GM12878 (cell line): Measurements from ENCODE around the gene SLC47A2. TPM values are rescaled to one million over a fixed set of nuclear protein-coding genes. Genes with fewer than 3 reads are reported as not detected.

Experiments
- BACH1 ChIP-seq: fragments of 450-650 bp; IDR thresholded peaks from 2 replicates; pipeline ENCODE4 v1.6.1; 2017; ENCODE audit warnings: mild to moderate bottlenecking, borderline replicate concordance
- CBX5 ChIP-seq: sonication (generic); IDR thresholded peaks from 2 replicates; pipeline ENCODE4 v1.6.1; 2016; ENCODE audit warnings: low read depth, moderate library complexity, mild to moderate bottlenecking, inconsistent platforms
- CHD2 ChIP-seq: IDR thresholded peaks from 2 replicates; pipeline ENCODE4 v1.6.1; 2011; ENCODE audit warnings: low read depth, low read length, improper control_type of control experiment, borderline replicate concordance
- ESRRA ChIP-seq: IDR thresholded peaks from 2 replicates; pipeline ENCODE4 v1.6.1; 2012; ENCODE audit warnings: mild to moderate bottlenecking, low read length, improper control_type of control experiment
- FOS ChIP-seq: IDR thresholded peaks from 3 replicates; pipeline ENCODE4 v1.6.1; 2011; ENCODE audit warnings: borderline replicate concordance; ENCODE audit not compliant: insufficient read length; ENCODE audit errors: extremely low read depth
- GATAD2B ChIP-seq: fragments of 450-650 bp; conservative IDR thresholded peaks from 2 replicates; pipeline ENCODE4 v1.6.1; 2017; ENCODE audit warnings: low read depth, mild to moderate bottlenecking, moderate library complexity
- IRF4 ChIP-seq: IDR thresholded peaks from 2 replicates; pipeline ENCODE4 v1.6.1; 2011; ENCODE audit warnings: low read depth, low read length
- JUNB ChIP-seq: IDR thresholded peaks from 2 replicates; pipeline ENCODE4 v1.6.1; 2016; ENCODE audit warnings: antibody characterized with exemption, mild to moderate bottlenecking
- KAT2A ChIP-seq: conservative IDR thresholded peaks from 2 replicates; pipeline ENCODE4 v1.6.1; 2011; ENCODE audit warnings: low read depth, low read length; ENCODE audit not compliant: control insufficient read depth
- LARP7 ChIP-seq: fragments of 450-650 bp; IDR thresholded peaks from 2 replicates; pipeline ENCODE4 v1.6.1; 2017; ENCODE audit warnings: mild to moderate bottlenecking
- MAX ChIP-seq: IDR thresholded peaks from 2 replicates; pipeline ENCODE4 v1.6.1; 2012; ENCODE audit warnings: low read depth, low read length, improper control_type of control experiment
- MYB ChIP-seq: fragments of 150-350 bp; IDR thresholded peaks from 2 replicates; pipeline ENCODE4 v1.6.1; 2014; ENCODE audit warnings: mild to moderate bottlenecking, low read depth, low read length, borderline replicate concordance
- NFYA ChIP-seq: IDR thresholded peaks from 2 replicates; pipeline ENCODE4 v1.6.1; 2011; ENCODE audit warnings: low read depth, mild to moderate bottlenecking, low read length, improper control_type of control experiment, borderline replicate concordance
- RAD21 ChIP-seq: IDR thresholded peaks from 2 replicates; pipeline ENCODE4 v1.6.1; 2011; ENCODE audit warnings: mild to moderate bottlenecking, low read depth, low read length, moderate library complexity; ENCODE audit not compliant: insufficient read depth
- RBBP5 ChIP-seq: fragments of 200-600 bp; sonication (generic); conservative IDR thresholded peaks from 2 replicates; pipeline ENCODE4 v1.6.1; 2016
- REST ChIP-seq: IDR thresholded peaks from 2 replicates; pipeline ENCODE4 v1.6.1; 2012; ENCODE audit warnings: mild to moderate bottlenecking, low read depth, low read length
- SMC3 ChIP-seq: IDR thresholded peaks from 2 replicates; pipeline ENCODE4 v1.6.1; 2011; ENCODE audit warnings: low read length, improper control_type of control experiment, borderline replicate concordance
- SREBF2 ChIP-seq: IDR thresholded peaks from 2 replicates; pipeline ENCODE4 v1.6.1; 2012; ENCODE audit warnings: mild to moderate bottlenecking, low read length
- TBL1XR1 ChIP-seq: IDR thresholded peaks from 2 replicates; pipeline ENCODE4 v1.6.1; 2012; ENCODE audit warnings: low read depth, low read length, improper control_type of control experiment
- WRNIP1 ChIP-seq: IDR thresholded peaks from 2 replicates; pipeline ENCODE4 v1.6.1; 2011; ENCODE audit warnings: low read depth, low read length, improper control_type of control experiment, borderline replicate concordance
- YY1 ChIP-seq: IDR thresholded peaks from 2 replicates; pipeline ENCODE4 v1.6.1; 2011; ENCODE audit warnings: low read depth, mild to moderate bottlenecking, low read length
- ZNF207 ChIP-seq: fragments of 450-650 bp; IDR thresholded peaks from 2 replicates; pipeline ENCODE4 v1.6.1; 2014; ENCODE audit warnings: antibody characterized with exemption, mild to moderate bottlenecking, borderline replicate concordance
- polyA plus RNA-seq, 11 experiments: library from polyadenylated mRNA; depleted of rRNA in 4 of 11; unstranded in 6 of 11; stranded (reverse) in 5 of 11; fragments of >200 nt; fragmentation: Nextera tagmentation in 4 of 11; fragmentation: Illumina TruSeq in 1 of 11; extraction: Ambion mirVana in 4 of 11; extraction: Trizol in 1 of 11; gene quantifications; 1 replicate in 1 of 11; 2 replicates in 10 of 11; pipeline versions ENCODE4 v1.2.1 to v1.2.3, GENCODE V29; 2011 to 2016; ENCODE audit warnings: inconsistent platforms in 2 of 11, missing spikeins in 2 of 11, low read depth in 1 of 11
- total RNA-seq, 4 experiments: library from RNA; depleted of rRNA in 3 of 4; stranded (reverse); fragments of >200 nt in 3 of 4; fragmentation: Illumina TruSeq in 1 of 4; extraction: Trizol in 1 of 4; gene quantifications; 2 replicates each; pipeline versions ENCODE4 v1.2.1 to v1.2.3, GENCODE V29; 2013 to 2021
- TF ChIP-seq, protein P1 (sequence below): IDR thresholded peaks from 2 replicates; pipeline ENCODE4 v1.6.1; 2011; ENCODE audit warnings: low read depth, mild to moderate bottlenecking, low read length, moderate library complexity, borderline replicate concordance; ENCODE audit errors: extremely low read depth
- TF ChIP-seq, protein P2 (sequence below): fragments of 450-650 bp; IDR thresholded peaks from 2 replicates; pipeline ENCODE4 v1.6.1; 2016; ENCODE audit warnings: mild to moderate bottlenecking, moderate library complexity, borderline replicate concordance

Gene SLC47A2
- total and polyA plus RNA-seq, 10 of the 15 experiments (the other 5 are each of a cell fraction or from before 2014, with no cell fraction given): not detected

GRCh38 chr17:19744922-19745757 lies 28.8 kb upstream of the SLC47A2 start (continued):
- TF ChIP-seq CHD2 (no peak), NFYA (no peak), BACH1 (no peak), REST (no peak), LARP7 (peak; percentile 30; the same call in 1 of the 2 replicates), CBX5 (no peak), RAD21 (peak; percentile 50), SREBF2 (no peak), TBL1XR1 (no peak), WRNIP1 (no peak), IRF4 (no peak), JUNB (no peak), RBBP5 (no peak), MAX (no peak), YY1 (peak; percentile 77), SMC3 (0 out of 2 replicates have a peak, but pooled peaks have one; percentile 18), MYB (no peak), KAT2A (no peak), GATAD2B (no peak), ZNF207 (no peak), ESRRA (no peak), FOS (no peak)
- TF ChIP-seq, protein P1, sequence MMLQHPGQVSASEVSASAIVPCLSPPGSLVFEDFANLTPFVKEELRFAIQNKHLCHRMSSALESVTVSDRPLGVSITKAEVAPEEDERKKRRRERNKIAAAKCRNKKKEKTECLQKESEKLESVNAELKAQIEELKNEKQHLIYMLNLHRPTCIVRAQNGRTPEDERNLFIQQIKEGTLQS: no peak
- TF ChIP-seq, protein P2, sequence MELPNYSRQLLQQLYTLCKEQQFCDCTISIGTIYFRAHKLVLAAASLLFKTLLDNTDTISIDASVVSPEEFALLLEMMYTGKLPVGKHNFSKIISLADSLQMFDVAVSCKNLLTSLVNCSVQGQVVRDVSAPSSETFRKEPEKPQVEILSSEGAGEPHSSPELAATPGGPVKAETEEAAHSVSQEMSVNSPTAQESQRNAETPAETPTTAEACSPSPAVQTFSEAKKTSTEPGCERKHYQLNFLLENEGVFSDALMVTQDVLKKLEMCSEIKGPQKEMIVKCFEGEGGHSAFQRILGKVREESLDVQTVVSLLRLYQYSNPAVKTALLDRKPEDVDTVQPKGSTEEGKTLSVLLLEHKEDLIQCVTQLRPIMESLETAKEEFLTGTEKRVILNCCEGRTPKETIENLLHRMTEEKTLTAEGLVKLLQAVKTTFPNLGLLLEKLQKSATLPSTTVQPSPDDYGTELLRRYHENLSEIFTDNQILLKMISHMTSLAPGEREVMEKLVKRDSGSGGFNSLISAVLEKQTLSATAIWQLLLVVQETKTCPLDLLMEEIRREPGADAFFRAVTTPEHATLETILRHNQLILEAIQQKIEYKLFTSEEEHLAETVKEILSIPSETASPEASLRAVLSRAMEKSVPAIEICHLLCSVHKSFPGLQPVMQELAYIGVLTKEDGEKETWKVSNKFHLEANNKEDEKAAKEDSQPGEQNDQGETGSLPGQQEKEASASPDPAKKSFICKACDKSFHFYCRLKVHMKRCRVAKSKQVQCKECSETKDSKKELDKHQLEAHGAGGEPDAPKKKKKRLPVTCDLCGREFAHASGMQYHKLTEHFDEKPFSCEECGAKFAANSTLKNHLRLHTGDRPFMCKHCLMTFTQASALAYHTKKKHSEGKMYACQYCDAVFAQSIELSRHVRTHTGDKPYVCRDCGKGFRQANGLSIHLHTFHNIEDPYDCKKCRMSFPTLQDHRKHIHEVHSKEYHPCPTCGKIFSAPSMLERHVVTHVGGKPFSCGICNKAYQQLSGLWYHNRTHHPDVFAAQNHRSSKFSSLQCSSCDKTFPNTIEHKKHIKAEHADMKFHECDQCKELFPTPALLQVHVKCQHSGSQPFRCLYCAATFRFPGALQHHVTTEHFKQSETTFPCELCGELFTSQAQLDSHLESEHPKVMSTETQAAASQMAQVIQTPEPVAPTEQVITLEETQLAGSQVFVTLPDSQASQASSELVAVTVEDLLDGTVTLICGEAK: no peak
